ENCODE measurements around the gene PBRM1.

- TF ChIP-seq POLR2AphosphoS5 (IDR thresholded peaks at IDR 0.05; ENCODE audit: low read depth, low read length), result no peak
- no peak for TF ChIP-seq REST (IDR thresholded peaks at IDR 0.05; ENCODE audit: insufficient read depth in 1 of 2, low read depth in 2 of 2, low read length in 2 of 2)
- no peak for TF ChIP-seq TAF1 (IDR thresholded peaks at IDR 0.05; ENCODE audit: borderline replicate concordance, insufficient read depth, low read length)
Observed at GRCh38 chr3:52721730-52722008, 36.0 kb upstream of the PBRM1 start.
